ENCODE data around the gene TSC22D2.

- TF ChIP-seq YY1 (IDR thresholded peaks at IDR 0.05; ENCODE audit: low read depth) (no peak), REST (IDR thresholded peaks at IDR 0.05; ENCODE audit: low read depth) (no peak), TEAD4 (IDR thresholded peaks at IDR 0.05) (no peak), EP300 (IDR thresholded peaks at IDR 0.05; ENCODE audit: borderline replicate concordance) (no peak)
Measured at GRCh38 chr3:150407808-150408220, 284 bp upstream of the TSC22D2 start.
